ENCODE measurements around the gene CPEB3.

Gene CPEB3

DNA sequence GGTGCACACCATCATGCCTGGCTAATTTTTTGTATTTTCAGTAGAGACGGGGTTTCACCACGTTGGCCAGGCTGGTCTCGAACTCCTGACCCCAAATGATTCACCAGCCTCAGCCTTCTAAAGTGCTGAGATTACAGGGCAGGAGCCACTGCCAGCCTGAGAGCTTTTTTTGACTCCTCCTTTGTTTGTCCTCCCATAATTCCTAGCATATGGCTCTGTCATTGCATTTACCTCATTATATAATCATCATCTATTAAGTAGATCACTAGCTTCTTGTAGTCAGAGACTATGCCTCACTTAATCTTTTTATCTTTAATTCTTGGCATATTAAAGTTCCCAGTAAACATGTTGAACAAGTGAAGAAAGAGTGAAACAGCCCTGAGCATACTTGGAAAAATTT, 82.1 kb downstream of the CPEB3 start:
- no peak for DNase-seq

DNA sequence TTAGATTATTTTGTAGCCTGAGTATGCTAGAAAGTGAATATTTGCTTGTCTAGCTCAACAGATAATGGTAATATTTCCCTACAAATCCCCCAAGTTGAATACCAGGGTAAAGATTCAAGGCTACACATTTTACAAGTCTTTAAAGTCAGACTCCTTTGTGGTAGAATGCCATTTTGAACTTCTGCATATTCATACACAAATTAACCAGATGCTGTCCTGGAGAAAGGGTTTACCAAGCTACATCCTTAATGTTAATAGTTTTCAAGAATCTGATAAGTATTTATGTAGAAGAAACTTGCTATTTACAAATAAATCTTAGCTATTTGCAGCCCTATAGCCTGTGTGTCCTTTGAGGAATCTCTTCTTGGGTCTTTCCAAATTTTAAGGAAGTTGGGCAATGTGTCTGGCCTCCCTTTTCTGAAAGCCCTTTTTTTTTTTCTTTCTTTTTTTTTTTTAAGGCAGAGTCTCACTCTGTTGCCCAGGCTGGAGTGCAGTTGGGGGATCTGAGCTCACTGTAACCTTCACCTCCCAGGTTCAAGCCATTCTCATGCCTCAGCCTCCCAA, 82.6 kb downstream of the CPEB3 start:
- DNase-seq, result no peak

- DNase-seq, result no peak
Measured at GRCh38 chr10:92207061-92207460, 83.8 kb downstream of the CPEB3 start.

DNA sequence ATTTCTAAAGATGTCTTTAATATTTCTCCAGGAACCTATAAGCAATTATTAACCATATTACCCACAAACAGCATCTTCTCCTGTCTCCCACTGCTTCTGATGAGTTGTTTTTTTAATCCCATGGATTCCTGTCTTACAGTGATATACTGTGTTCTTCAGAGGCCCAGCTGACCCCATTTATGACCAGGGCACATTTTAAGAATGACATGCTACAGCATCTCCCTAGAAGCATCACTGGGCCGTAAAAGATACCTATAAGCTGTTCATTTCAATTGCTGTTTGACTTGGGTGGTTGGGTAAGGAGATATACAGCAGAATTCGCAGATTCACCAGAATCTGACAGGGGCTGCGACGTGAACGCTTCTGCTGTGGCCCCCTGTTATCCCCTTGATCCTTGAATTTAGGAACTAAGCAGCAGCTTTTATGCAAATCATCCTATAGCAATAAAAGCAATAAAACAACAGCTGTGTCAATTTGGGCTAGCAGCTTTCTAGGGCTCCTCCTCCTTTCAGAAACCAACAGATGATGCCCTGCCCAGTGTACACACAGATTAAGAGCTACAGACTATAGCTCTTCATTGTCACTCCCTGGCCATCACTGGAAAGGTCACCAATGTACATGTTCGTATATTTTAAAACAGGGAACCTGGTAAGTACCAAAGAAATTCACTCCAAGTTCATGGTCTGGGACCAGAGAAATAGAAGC, 86.8 kb downstream of the CPEB3 start:
- DNase-seq, result no peak

DNA sequence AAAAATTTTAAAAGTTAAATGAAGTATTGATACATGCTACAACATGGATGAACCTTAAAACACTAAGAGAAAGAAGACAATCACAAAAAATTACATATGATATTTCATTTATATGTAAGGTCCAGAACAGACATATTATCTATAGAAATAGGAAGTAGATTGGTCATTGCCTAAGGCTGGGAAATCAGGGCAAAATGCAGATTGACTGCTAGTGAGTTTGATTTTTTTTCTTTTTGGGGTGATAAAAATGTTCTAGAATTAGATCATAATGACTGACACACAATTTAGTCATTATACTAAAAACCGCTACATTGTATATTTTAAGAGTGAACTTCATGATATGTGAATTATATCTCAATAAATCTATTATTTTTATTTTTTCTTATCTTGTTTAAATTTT, 88.3 kb downstream of the CPEB3 start:
- DNase-seq, result no peak

DNA sequence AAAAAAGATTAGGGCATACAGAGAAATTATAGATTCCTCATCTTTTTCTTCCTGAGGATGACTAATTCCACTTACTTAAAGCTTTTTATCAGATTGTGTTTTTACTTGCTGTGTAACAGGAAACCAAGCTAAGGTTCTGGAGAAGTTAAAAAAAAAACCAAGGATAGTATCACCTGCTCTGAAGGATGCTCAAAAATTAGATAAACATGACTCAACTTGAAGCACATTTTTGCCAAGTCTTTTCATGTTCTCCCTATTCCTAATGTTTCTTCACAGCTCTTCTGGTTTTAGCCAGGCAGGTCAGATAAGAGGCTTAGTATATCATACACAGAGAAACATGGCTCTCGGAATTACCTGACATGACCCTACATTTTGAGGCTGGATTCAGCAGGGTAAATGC, 90.3 kb downstream of the CPEB3 start:
- no peak for DNase-seq

DNA sequence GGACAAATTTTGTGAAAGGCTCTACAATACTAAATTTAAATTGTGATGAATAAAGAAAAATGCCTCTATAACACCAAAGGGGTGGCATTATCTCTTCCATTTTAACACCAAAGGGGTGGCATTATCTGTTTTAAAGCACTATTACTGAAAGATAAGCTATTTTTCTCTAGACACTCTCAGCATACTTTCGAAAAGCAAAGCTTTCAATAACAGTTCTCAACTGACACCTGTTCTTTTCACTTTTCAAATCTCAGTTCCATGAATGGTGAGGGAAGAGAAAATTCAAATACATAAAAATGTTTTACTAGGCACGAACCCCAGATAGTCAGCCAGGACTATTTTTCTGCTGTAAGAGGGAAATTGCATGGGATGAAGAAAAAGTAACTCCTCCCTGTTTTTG, 103.8 kb downstream of the CPEB3 start:
- DNase-seq, result no peak

DNA sequence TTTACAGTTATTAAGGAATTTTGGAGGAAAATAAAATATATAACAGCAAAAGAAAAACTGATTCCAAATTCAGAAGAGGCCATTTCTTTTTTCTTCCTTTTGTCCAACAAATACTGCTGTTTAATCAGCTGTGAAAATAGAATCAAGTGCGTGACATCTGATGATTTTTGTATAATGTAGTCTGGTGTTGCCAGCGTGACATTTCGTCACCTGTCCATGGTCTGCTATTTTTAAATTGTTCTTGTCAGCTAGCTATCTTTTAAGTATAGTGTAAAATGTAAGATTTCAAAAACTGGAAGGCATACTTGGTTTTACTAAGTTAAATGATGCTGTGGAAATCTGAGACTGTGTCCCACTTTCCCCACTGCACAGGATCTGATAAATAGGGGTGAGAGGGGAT, 105.9 kb downstream of the CPEB3 start:
- no peak for DNase-seq

DNA sequence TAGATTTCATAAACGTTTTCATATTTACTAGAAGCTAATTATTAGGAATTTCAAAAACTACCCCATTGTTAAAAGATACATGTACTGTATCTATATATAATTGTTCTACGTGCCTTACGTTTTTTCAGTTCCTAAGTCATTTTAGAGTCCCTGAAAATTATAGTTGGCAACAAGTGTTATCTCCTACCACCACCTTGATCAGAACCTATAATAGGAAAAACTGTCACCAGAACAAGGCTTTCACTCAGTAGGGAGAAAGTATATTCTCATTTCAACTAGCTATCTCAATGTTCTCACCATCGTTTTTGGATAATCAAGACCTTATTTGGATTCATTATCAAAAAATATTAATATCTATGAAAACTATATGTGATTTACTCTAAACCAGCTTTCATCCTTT, 107.7 kb downstream of the CPEB3 start:
- DNase-seq, result no peak

DNA sequence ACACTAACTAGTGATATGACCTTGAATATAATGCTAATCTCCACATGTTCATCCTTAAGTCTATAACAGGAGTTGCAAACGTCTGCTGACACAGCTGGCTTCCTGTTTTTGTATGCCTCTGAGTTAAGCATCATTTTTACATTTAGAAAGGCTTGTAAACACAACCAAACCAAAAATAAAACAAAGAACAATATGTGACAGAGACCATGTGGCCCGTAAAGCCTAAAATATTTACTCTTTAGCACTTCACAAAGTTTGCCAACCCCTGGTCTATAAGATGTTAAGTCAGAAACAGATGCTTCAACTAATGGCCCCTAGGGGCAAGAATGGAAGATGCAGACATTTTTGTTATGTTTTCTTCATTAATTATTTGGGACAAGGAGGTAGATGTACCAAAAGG, 109.3 kb downstream of the CPEB3 start:
- no peak for DNase-seq

DNA sequence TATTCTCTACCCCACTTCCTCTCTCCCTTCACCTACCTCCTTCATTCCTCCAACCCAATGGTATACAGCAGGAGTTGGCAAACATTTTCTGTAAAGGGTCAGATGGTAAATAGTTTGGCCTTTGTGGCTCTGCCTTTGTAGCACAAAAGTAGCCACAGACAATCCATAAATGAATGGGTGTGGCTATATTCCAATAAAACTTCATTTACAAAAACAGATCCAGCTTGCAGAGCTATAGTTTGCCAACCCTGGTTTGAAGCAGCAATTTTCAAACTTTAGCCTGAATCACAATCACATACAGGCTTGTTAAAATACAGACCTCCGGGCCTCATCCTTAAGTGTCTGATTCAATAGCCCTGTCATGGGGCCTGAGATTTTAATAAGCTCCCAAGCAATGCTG, 110.5 kb downstream of the CPEB3 start:
- DNase-seq, result no peak

DNA sequence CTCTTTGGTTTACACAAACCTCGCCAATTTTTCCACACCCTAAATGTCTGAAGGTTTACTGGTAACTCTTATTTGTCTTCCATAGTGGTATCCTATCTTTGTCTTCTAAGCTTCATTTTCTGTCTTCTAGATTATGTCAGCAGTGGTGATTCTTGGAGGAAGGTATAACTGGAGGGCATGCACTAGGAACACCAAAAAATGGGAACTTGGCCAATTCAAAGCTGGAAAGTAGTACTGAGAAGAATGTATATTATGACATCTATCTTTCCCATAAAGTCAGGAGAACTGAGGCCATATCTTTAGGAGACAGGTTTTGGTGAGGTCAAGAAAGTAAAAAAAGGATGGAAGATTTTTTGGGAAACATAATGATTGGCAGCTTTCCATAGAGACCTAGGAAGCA, 113.3 kb downstream of the CPEB3 start:
- no peak for DNase-seq

DNA sequence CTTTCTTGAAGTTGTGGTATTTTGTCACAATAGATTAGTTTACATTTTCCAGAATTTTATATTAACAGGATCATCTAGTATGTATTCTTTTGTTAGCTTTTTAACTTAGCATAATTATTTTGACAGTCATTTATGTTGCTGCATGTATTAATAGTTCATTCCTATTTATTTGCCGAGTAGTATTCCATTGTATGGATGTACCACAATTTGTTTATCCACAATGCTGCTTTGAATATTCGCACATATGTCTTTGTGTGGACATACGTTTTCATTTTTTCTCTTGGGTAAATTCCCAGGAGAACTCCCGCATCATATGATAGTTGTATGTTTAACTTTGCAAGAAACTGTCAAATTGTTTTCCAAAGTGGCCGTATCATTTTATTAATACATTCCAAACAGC, 115.7 kb downstream of the CPEB3 start:
- DNase-seq, result no peak

DNA sequence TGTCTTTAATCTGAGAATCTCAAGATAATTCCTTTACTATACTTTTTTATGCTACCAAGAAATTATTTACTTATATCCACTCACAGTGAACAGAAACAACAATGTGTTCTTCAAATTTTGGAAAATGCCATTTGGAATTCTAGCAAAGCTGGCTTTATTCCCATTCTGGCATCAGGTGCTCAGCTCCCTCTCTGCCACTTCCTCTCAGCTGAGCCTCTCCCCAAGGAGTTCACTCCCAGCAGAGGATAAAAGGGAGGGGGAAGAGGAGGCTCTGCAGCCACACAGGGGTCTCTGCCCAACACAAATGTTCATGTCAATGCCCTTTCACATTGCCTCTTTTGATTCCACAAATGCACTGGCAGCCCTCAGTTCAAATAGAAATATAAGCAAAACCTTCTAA, 116.9 kb downstream of the CPEB3 start:
- no peak for DNase-seq

DNA sequence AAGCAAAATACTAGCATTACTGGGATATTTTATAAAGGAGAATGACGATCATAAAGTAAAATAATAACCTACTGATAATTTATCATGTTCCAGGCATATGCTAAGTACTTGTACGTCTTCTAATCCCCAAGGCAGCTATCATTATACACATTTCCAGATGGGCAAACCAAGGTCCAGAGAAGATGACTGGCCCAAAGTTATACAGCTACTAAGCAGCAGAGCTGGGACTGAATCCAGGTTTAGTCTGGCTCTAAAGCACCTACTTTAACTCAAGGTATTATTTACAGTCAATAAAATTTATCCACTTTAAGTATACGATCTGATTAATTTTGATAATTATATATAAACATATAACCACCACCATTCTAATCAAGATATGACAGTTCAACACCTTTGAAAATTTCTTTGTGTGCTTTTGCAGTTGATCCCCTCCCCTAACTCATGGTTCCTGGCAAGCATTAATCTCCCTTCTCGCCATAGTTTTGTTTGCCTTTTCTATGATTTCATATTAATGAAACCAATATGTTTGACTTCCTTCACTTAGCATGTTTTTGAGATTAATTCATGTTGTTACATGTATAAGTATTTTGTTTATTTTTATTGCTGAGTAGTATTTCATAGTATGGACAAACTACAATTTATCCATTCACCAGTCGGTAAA, 126.7 kb downstream of the CPEB3 start:
- no peak for DNase-seq

GRCh38 chr10:92162541-92162940, 128.3 kb downstream of the CPEB3 start:
- DNase-seq, result no peak

DNA sequence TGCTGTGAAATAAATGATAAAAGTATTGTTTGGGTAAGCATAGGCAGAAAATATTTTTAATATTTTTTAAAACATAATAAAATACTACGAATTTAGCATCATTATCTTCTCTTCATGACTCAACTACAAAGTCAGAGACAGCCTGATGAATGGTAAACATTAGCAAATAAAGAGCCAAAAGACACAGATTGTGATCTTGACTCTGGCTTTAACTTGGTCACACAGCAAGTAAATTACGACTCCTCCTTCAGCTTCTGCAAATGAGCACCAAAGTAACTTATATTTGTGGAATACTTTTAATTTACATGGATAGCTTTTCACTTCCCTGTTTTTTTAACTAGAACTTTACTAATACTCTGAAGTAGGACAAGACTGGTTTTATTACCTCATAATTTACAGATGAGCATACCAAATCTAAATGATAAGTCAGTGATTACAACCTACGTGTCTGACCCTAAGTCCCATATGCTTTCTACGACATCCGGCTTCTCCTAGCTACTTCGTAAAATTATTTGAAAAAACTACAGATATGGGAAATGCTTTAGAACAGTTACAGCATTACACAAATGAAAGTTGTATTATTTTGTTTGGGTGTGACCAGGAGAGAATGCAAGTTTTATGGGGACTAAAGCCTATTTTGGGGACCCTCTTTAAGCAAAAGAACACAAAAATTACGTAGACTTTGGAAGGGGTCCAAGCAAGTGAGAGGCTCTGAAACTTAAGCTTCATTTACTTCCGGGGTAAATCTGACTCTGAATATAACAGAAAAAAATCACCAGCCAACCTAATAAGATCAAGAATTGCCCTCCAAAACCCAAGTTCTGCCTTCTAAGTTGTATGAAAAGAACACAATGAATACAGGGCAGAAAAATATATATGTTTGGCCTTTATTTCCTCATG, 133.8 kb downstream of the CPEB3 start:
- no peak for DNase-seq

GRCh38 chr10:92150823-92151222, 140.1 kb downstream of the CPEB3 start:
- DNase-seq, result no peak

DNA sequence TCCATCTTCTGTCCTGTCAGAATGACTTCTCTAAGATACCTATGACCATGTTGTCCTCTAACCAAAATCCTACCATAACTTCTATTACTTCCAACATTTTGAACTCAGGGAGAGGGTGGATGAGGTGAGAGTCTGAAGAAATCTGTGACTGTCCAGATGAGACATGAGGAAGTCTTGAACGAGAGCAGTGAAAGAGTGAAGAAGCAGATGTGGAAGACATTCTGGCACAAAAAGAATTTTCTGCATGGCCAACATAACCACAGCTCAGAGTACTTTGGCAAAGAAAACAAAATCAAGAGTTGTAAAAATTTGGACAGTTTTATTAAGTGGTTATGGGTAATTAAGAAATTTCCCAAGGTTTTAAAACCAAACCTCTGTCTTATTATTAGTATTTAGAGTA, 141.6 kb downstream of the CPEB3 start:
- no peak for DNase-seq

- DNase-seq, result no peak
Measured at GRCh38 chr10:92146781-92147180, 144.1 kb downstream of the CPEB3 start.

DNA sequence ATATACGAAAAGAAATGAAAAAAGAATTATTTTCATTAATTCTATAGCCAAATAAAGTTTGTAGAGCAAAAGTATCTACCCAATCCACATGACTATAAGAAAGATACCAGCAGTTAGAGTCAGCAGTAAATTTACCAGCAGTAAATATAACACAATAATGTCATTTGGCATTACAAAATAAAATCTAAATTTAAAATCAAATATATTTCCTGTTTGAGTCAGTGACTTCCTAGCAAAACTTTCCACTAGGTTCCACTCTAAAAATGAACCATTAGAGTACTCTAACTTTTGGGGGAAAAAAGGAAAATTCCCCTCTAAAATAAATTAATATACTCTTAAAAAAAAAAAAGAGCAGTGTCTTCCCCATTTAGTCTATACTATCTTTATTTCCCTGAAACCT, 144.8 kb downstream of the CPEB3 start:
- DNase-seq, result no peak

- no peak for DNase-seq
Measured at GRCh38 chr10:92142949-92143348, 147.9 kb downstream of the CPEB3 start.

- no peak for DNase-seq
Measured at GRCh38 chr10:92142512-92142911, 148.4 kb downstream of the CPEB3 start.
